ENCODE results near the gene BTG1. TPM values are rescaled to one million over a fixed set of nuclear protein-coding genes. Genes with fewer than 3 reads are reported as not detected.

The BTG1 gene
- total RNA-seq, 2 experiments from 2014 or later = 32.8 to 93.4 TPM

DNA sequence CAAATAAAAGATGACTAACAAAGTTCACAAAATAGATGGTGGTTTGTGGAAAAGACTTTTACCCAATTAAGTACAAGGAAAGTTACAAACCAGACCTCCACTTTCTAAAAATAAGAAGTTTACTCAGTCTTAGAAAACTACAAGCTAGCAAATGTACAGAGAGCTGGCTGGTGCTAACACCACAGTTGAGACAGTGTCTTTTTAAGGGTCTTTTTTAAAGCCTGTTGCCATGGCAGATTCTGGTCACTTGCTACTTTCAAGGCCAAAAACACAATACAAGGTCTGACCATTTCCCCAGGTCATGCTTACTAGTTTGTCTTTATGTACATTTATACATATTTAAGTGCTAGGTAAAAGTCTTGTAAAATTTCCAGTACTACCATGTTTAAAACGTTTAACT lies 2.4 kb downstream of the BTG1 start:
- Histone ChIP-seq H2AFZ (ENCODE audit: low read length) (no peak overlapping the region), H4K20me1 (ENCODE audit: insufficient read depth, low read length) (peaks cover 65% of the 10 kb centered on the region), H3K4me2 (ENCODE audit: low read length) (peak overlapping the region; percentile 98), H3K36me3 (ENCODE audit: insufficient read depth, low read length) (peaks cover 67% of the 10 kb centered on the region), H3K27ac (ENCODE audit: low read depth, low read length, poor library complexity, severe bottlenecking) (no peak overlapping the region), H3K4me3 (ENCODE audit: low read depth, low read length, poor library complexity, severe bottlenecking) (peak overlapping the region; percentile 86), H3K4me1 (ENCODE audit: insufficient read depth, low read length, poor library complexity, severe bottlenecking) (peaks cover 29% of the 10 kb centered on the region), H3K79me2 (ENCODE audit: insufficient read depth, low read depth, low read length) (peaks cover 92% of the 10 kb centered on the region), H3K9me3 (ENCODE audit: low read length) (no peaks in the 10 kb centered on the region), H3K9me2 (ENCODE audit: insufficient read depth, low read length) (no peaks in the 10 kb centered on the region)
- no peak for DNase-seq (ENCODE audit: low spot score)
- BruUV-seq (replicated peaks) = no TSS peak
- TF ChIP-seq EZH2phosphoT487 (IDR thresholded peaks at IDR 0.05; ENCODE audit: borderline replicate concordance, low read depth, low read length) (no peak), CTCF (conservative IDR thresholded peaks at IDR 0.05; ENCODE audit: low read length) (no peak)
- ChIA-PET CTCF (ENCODE audit: unreplicated experiment) (no interaction called here), POLR2A (interaction anchor here (0.5 to 5.5 kb wide), 12 partner anchors 9 to 413 kb away, joined by 3 to 86 read pairs (median 10); no protein-coding TSS in a partner anchor)
- intact Hi-C loops (cut with micrococcal nuclease; ENCODE audit: unreplicated experiment) = loop anchor here (5.0 kb wide), 2 partner anchors 151 to 331 kb away; no protein-coding TSS in a partner anchor

- H4K20me1 ChIP-seq (ENCODE audit: insufficient read depth, low read length) = peaks cover 73% of the 10 kb centered on the region
- BruUV-seq (replicated peaks) = no TSS peak
Measured at GRCh38 chr12:92142251-92142926, 3.3 kb downstream of the BTG1 start.

More at GRCh38 chr12:92142251-92142926, 3.3 kb downstream of the BTG1 start:
- H3K36me3 ChIP-seq (ENCODE audit: insufficient read depth, low read length) = peaks cover 76% of the 10 kb centered on the region
- no peak overlapping the region for H2AFZ ChIP-seq (ENCODE audit: low read length)
- H3K4me2 ChIP-seq (ENCODE audit: low read length) = peak overlapping the region; percentile 98
- intact Hi-C loops (cut with micrococcal nuclease; ENCODE audit: unreplicated experiment) = loop anchor here (5.0 kb wide), 2 partner anchors 150 to 330 kb away; no protein-coding TSS in a partner anchor
- no peaks in the 10 kb centered on the region for H3K9me2 ChIP-seq (ENCODE audit: insufficient read depth, low read length)
- peaks cover 94% of the 10 kb centered on the region for H3K79me2 ChIP-seq (ENCODE audit: insufficient read depth, low read depth, low read length)
- DNase-seq (ENCODE audit: low spot score) = no peak
- H3K9me3 ChIP-seq (ENCODE audit: low read length) = no peaks in the 10 kb centered on the region
- H3K27ac ChIP-seq (ENCODE audit: low read depth, low read length, poor library complexity, severe bottlenecking) = peak overlapping the region; percentile 12
- peaks cover 29% of the 10 kb centered on the region for H3K4me1 ChIP-seq (ENCODE audit: insufficient read depth, low read length, poor library complexity, severe bottlenecking)
- POLR2A ChIA-PET = interaction anchor here (0.6 to 5.5 kb wide), 7 partner anchors 8 to 428 kb away, joined by 3 to 65 read pairs (median 4); no protein-coding TSS in a partner anchor
- TF ChIP-seq CTCF (conservative IDR thresholded peaks at IDR 0.05; ENCODE audit: low read length) (no peak), EZH2phosphoT487 (IDR thresholded peaks at IDR 0.05; ENCODE audit: borderline replicate concordance, low read depth, low read length) (no peak)
- H3K4me3 ChIP-seq (ENCODE audit: low read depth, low read length, poor library complexity, severe bottlenecking) = peak overlapping the region; percentile 86
- CTCF ChIA-PET (ENCODE audit: unreplicated experiment) = no interaction called here
